RCC 7860 (cell line): ENCODE data around the gene GLMN.

ENCODE experiments used
- DNase-seq: peaks from one replicate; pipeline ENCODE4 v3.0.0-alpha.2; 2015; ENCODE audit warnings: low spot score
- FAIRE-seq: peaks from 2 replicates; lab custom pipeline; 2012; peaks lifted over from hg19 to GRCh38; lab: Jason Lieb, UNC

The GLMN gene

DNA sequence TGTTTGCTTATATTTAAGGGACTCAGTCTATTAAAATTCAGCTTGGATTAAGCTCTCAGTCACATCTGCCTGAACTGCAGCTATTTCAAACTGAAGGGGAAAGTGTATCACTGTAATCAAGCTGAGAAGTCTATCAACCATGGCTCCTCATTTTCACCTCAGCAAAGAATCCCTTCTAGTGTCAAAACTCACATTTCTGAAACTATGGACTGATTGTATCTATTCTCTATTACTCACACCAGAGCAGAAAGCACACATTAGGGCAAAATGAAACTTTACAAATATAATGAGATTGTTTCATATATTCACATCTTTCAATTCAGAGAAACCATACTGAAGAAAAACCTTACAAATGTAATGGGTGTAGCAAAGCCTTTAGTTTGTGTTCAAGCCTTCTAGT lies 95.7 kb downstream of the GLMN start:
- FAIRE-seq (no peak), DNase-seq (no peak)

DNA sequence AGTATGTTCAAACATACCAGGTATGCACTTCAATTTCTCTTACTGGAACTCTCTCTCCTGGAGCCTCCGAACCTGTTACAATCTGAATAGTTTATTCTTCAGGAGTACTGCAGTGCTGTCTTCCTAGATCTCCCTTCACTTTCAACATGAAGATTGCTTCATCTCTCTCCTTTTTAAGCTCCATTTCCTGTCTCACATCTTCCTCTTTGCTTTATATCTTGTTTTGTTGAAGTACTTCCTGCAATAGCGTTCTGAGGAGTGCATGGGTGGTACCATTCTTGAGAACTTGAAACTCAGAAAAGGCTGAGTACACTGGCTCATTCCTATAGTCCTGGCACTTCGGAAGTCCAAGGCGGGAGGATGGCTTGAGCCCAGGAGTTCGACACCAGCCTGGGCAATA lies 96.8 kb downstream of the GLMN start:
- DNase-seq = no peak
- no peak for FAIRE-seq
